Right hindlimb (tissue), 1 donor: Measurements from ENCODE around the gene TRPC4.

Source experiments
- DNase-seq: peaks from one replicate; pipeline ENCODE4 v3.0.0-alpha.2; 2018

The TRPC4 gene

GRCh38 chr13:37715606-37716015 is 154.0 kb downstream of the TRPC4 start:
- DNase-seq, result no peak

- no peak for DNase-seq
Observed at GRCh38 chr13:37709318-37709717, 160.3 kb downstream of the TRPC4 start.

- no peak for DNase-seq
Observed at GRCh38 chr13:37707739-37708500, 161.7 kb downstream of the TRPC4 start.

- no peak for DNase-seq
Observed at GRCh38 chr13:37706041-37706440, 163.5 kb downstream of the TRPC4 start.

- DNase-seq, result no peak
Observed at GRCh38 chr13:37701972-37702371, 167.6 kb downstream of the TRPC4 start.

- DNase-seq, result no peak
Observed at GRCh38 chr13:37701306-37701705, 168.3 kb downstream of the TRPC4 start.

GRCh38 chr13:37700887-37701286 is 168.7 kb downstream of the TRPC4 start:
- no peak for DNase-seq

GRCh38 chr13:37695200-37695599 is 174.4 kb downstream of the TRPC4 start:
- no peak for DNase-seq

GRCh38 chr13:37690361-37690760 is 179.2 kb downstream of the TRPC4 start:
- no peak for DNase-seq

- DNase-seq, result no peak
Observed at GRCh38 chr13:37686501-37686900, 183.1 kb downstream of the TRPC4 start.

GRCh38 chr13:37685206-37685605 is 184.4 kb downstream of the TRPC4 start:
- DNase-seq, result no peak

- DNase-seq, result no peak
Observed at GRCh38 chr13:37682496-37682895, 187.1 kb downstream of the TRPC4 start.

- no peak for DNase-seq
Observed at GRCh38 chr13:37681281-37682032, 188.1 kb downstream of the TRPC4 start.

GRCh38 chr13:37680137-37680536 is 189.4 kb downstream of the TRPC4 start:
- no peak for DNase-seq

GRCh38 chr13:37679043-37679442 is 190.5 kb downstream of the TRPC4 start:
- DNase-seq, result no peak

- no peak for DNase-seq
Observed at GRCh38 chr13:37669845-37670244, 199.7 kb downstream of the TRPC4 start.

GRCh38 chr13:37667702-37668101 is 201.9 kb downstream of the TRPC4 start:
- DNase-seq, result no peak

GRCh38 chr13:37666036-37666435 is 203.5 kb downstream of the TRPC4 start:
- DNase-seq, result no peak

- DNase-seq, result no peak
Observed at GRCh38 chr13:37665420-37665819, 204.2 kb downstream of the TRPC4 start.

- DNase-seq, result no peak
Observed at GRCh38 chr13:37663724-37664123, 205.8 kb downstream of the TRPC4 start.

- DNase-seq, result no peak
Observed at GRCh38 chr13:37662624-37663023, 206.9 kb downstream of the TRPC4 start.

- DNase-seq, result no peak
Observed at GRCh38 chr13:37657956-37658355, 211.6 kb downstream of the TRPC4 start.

GRCh38 chr13:37657134-37657533 is 212.4 kb downstream of the TRPC4 start:
- DNase-seq, result no peak

- no peak for DNase-seq
Observed at GRCh38 chr13:37656247-37656940, 213.2 kb downstream of the TRPC4 start.
